Measurements from ENCODE around the gene TNF. TPM values are rescaled to one million over a fixed set of nuclear protein-coding genes. Genes with fewer than 3 reads are reported as not detected.
A peak's percentile ranks its signal among the peaks of the same experiment; 100 is the strongest.

The TNF gene
- total RNA-seq, 1 experiment from 2014 or later: not detected

DNA sequence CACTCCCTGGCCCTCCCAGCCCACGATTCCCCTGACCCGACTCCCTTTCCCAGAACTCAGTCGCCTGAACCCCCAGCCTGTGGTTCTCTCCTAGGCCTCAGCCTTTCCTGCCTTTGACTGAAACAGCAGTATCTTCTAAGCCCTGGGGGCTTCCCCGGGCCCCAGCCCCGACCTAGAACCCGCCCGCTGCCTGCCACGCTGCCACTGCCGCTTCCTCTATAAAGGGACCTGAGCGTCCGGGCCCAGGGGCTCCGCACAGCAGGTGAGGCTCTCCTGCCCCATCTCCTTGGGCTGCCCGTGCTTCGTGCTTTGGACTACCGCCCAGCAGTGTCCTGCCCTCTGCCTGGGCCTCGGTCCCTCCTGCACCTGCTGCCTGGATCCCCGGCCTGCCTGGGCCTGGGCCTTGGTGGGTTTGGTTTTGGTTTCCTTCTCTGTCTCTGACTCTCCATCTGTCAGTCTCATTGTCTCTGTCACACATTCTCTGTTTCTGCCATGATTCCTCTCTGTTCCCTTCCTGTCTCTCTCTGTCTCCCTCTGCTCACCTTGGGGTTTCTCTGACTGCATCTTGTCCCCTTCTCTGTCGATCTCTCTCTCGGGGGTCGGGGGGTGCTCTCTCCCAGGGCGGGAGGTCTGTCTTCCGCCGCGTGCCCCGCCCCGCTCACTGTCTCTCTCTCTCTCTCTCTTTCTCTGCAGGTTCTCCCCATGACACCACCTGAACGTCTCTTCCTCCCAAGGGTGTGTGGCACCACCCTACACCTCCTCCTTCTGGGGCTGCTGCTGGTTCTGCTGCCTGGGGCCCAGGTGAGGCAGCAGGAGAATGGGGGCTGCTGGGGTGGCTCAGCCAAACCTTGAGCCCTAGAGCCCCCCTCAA, 3.1 kb upstream of the TNF start, which contains the start of gene LTA:
TSS of gene LTA (plus strand) at position 249 of the 871 bp plus-strand sequence. CDS start at position 703, 454 bp downstream.
- no peak for DNase-seq (ENCODE audit: low spot score)

GRCh38 chr6:31573239-31574105, 1.9 kb upstream of the TNF start:
- DNase-seq (ENCODE audit: low spot score): no peak

GRCh38 chr6:31574106-31575061, 981 bp upstream of the TNF start:
- DNase-seq (ENCODE audit: low spot score): no peak

DNA sequence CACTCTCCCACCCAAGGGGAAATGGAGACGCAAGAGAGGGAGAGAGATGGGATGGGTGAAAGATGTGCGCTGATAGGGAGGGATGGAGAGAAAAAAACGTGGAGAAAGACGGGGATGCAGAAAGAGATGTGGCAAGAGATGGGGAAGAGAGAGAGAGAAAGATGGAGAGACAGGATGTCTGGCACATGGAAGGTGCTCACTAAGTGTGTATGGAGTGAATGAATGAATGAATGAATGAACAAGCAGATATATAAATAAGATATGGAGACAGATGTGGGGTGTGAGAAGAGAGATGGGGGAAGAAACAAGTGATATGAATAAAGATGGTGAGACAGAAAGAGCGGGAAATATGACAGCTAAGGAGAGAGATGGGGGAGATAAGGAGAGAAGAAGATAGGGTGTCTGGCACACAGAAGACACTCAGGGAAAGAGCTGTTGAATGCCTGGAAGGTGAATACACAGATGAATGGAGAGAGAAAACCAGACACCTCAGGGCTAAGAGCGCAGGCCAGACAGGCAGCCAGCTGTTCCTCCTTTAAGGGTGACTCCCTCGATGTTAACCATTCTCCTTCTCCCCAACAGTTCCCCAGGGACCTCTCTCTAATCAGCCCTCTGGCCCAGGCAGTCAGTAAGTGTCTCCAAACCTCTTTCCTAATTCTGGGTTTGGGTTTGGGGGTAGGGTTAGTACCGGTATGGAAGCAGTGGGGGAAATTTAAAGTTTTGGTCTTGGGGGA, 754 bp downstream of the TNF start:
- DNase-seq (ENCODE audit: low spot score): no peak

- no peak for DNase-seq (ENCODE audit: low spot score)
Observed at GRCh38 chr6:31576897-31577578, 1.7 kb downstream of the TNF start.

DNA sequence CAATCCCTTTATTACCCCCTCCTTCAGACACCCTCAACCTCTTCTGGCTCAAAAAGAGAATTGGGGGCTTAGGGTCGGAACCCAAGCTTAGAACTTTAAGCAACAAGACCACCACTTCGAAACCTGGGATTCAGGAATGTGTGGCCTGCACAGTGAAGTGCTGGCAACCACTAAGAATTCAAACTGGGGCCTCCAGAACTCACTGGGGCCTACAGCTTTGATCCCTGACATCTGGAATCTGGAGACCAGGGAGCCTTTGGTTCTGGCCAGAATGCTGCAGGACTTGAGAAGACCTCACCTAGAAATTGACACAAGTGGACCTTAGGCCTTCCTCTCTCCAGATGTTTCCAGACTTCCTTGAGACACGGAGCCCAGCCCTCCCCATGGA, 2.2 kb downstream of the TNF start:
- DNase-seq (ENCODE audit: low spot score): no peak

DNA sequence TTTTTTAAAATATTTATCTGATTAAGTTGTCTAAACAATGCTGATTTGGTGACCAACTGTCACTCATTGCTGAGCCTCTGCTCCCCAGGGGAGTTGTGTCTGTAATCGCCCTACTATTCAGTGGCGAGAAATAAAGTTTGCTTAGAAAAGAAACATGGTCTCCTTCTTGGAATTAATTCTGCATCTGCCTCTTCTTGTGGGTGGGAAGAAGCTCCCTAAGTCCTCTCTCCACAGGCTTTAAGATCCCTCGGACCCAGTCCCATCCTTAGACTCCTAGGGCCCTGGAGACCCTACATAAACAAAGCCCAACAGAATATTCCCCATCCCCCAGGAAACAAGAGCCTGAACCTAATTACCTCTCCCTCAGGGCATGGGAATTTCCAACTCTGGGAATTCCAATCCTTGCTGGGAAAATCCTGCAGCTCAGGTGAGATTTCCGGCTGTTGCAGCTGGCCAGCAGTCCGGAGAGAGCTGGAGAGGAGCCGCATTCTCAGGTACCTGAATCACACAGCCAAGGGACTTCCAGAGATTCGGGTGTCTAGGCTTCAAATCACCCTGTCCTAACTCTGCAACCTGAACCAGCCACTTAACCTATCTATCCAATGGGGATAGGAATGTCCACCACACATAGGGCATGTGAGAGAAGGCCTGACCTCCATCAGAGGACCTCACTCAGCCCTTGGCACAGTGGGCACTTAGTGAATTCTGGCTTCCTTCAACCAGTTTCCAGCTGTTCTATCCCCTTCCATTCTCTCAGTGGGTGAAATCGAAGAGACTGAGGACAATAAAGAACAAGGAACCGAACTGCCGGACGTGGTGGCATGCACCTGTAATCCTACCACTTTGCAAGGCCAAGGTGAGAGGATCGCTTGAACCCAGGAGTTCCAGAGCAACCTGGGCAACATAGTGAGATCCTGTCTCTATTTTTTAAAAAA, 3.1 kb downstream of the TNF start:
- no peak for DNase-seq (ENCODE audit: low spot score)

DNA sequence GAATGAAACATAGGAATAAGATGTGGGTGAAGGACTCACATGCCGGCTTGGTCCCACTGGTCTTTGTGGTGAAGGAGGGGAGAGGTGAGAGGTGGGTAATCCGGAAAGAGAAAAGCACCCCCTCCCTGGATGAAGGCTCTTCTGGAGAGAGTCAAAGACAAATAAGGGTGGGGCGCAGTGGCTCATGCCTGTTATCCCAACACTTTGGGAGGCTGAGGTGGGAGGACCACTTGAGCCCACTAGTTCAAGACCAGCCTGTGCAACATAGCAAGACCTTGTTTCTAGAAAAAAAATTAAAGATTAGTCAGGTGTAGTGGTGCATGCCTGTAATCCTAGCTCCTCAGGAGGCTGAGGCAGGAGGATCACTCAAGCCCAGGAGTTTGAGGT, 3.7 kb downstream of the TNF start:
- no peak for DNase-seq (ENCODE audit: low spot score)

DNA sequence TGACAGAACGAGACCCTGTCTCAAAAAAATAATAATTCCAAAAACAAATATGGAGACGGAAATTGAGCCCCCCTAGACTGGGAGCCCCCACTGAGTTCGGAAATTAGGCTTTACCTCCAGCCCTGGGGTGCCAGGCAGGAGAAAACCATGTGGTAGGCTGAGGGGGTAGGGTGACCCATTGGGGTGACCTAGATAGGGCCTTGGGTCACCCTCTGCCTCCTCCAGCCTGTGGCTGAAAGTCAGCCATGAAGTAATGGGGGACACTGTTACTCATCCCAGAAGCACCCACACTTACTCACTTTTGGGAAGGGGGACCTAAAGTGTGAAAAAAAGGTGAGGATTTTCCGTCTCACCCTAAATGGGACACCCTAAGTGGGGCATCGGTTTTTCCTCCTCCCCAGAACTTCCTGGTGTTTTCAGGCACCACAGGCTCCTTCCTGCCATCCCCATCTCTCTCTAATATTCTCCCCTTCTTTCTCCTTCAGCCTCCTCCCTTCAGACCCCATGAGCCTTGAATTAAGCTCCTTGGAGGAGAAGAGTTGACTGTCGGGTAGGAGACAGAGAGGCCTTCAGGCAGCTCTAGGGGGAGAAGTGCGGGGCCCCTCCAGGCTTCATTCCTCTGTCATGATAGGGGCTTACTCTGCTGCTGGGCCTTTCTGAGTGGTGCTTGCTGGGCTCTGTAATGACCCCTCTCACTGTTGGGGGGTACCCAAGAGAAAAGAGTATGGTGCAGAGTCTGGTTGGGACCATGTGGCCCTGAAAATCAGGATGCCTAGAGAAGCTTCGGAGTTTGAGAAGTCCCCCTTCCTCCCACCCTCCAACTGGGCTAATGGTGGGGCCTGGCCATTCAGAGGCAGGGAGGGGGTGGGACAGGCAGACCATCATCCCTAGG, 4.4 kb downstream of the TNF start:
- DNase-seq (ENCODE audit: low spot score): no peak

- DNase-seq (ENCODE audit: low spot score): no peak
Observed at GRCh38 chr6:31580438-31580740, 5.0 kb downstream of the TNF start.

- peak; percentile 66 for DNase-seq (ENCODE audit: low spot score)
Observed at GRCh38 chr6:31580807-31581433, 5.6 kb downstream of the TNF start.

DNA sequence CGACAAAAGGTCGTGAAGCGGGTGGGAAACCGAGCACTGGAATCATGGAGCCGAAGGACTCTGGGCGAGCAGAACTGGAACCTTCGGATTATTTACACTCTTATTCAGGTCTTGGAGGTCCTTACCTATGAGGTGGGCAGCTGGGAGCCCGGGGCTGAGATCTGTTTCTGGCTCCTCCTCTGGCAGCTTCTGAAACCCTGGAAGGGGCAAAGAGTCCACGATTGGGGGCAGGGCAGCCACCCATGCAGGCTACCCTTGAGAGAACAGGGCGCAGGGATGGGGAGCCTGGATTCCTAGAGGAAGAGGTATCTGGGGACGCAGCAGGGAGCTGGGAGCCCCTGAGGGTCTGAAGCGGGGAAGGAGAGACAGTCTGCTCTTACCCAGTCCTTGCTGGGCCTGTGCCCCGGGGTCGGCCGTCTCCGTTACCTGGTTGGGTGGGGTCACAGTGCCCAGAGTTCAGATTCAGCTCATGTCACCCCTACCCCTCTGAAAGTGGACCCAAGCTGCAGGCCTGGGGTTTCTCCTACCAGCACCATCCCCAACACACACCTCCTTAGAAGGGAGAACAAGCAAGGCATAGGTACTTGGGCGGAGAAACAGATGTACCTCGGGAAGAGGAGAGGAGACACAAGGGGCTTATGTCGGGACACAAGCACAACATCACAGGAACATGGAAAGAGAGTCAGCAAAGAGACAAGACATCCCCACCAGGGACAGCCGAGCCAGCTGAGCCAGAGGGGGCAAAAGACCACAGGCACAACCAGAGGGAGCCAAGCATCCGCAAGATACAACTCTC, 6.3 kb downstream of the TNF start:
- no peak for DNase-seq (ENCODE audit: low spot score)

DNA sequence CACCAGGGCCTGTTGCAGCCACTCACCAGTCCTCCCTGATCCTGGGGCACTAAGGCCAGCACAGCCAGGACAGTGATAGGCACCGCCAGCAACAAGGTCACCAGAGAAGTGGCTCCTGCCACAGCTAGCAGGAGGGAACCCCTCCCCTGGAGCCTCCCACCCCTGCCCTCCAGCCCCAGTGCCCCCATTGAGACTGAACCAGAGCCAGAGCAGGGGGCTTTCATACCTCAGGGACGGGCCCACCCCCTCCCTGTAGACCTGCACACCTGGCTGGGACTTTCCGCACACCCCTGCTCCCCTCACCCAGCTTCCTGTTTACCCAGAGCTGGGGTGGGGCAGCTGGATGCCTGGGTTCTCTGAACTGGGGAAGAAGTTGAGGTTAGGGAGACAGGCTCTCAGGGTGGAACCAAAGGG, 6.9 kb downstream of the TNF start, which contains the start of gene LTB:
TSS of gene LTB (minus strand) at position 195 of the 414 bp plus-strand sequence. CDS start at position 188, 7 bp downstream.
- no peak for DNase-seq (ENCODE audit: low spot score)

- peak; percentile 32 for DNase-seq (ENCODE audit: low spot score)
Observed at GRCh38 chr6:31585491-31585890, 10.1 kb downstream of the TNF start.

DNA sequence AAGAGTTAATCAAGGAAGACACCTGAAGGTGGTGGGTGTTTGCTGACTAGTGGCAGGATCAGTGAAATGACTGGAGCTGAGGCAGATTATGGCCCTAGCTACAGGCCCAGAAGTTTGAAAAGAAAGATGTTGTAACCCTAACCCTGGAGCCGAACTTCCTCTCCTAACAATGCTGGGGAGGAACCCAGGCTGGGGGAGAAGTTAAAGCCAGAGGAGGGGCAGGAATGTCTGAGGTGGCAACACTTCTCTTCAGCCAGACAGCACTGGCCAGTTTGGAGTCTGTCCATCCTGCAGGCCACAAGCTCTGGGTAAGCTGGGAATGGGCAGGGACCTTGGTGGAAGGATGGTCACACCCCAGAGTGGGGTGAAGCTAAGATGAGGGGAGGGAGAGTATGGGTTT, 10.6 kb downstream of the TNF start, which contains the start of gene LST1:
TSS of gene LST1 (plus strand) at position 270 of the 400 bp plus-strand sequence. CDS start 1,023 bp downstream, outside the sequence.
- DNase-seq (ENCODE audit: low spot score): no peak

DNA sequence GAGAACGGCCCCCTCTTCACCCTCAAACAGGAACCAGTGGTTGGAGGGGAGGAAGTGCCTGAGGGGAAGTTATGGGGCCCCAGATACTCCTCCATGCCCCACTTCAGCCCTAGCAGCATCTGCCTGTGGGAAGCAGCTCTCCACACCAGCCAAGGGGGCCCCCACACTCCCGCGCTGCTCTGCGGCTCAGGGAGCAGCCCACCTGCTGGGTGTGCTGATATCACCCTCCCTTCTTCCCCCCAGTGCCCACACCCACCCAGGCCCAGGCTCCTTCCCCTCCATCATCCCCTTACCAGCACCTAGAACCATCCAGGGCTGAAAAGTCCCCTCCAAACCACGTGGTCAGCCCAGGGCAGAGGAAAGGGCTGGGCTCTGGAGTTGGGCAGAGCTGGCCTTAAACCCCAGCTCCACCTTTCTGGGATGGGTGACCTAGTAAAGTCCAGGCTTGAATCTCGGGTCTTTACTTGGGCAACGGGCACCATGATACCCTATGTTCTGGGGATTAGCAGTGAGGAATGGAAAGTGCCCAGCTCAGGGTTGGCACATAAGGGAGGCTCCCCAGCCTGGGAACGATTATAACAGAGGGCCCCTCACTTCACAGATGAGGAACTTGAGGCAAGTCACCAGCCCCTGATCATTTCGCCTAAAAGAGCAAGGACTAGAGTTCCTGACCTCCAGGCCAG, 11.4 kb downstream of the TNF start:
- DNase-seq (ENCODE audit: low spot score): no peak
